GM12878 (cell line): Measurements from ENCODE around the gene CYP26C1. TPM values are rescaled to one million over a fixed set of nuclear protein-coding genes. Genes with fewer than 3 reads are reported as not detected.

ENCODE experiments used
- CTCF ChIP-seq, 3 experiments: IDR thresholded peaks in 2 of 3; conservative IDR thresholded peaks in 1 of 3; 2 replicates each; pipeline ENCODE4 v1.5.1; 2011; ENCODE audit warnings: low read depth in 3 of 3, low read length in 3 of 3, mild to moderate bottlenecking in 3 of 3, control low read depth in 2 of 3, moderate library complexity in 2 of 3, inconsistent platforms in 1 of 3, mixed read lengths in 1 of 3; ENCODE audit not compliant: control insufficient read depth in 2 of 3, insufficient read depth in 1 of 3; ENCODE audit errors: extremely low read depth in 1 of 3
- CUX1 ChIP-seq: IDR thresholded peaks from 2 replicates; pipeline ENCODE4 v1.6.1; 2012; ENCODE audit warnings: improper control_type of control experiment, low read depth, low read length; ENCODE audit not compliant: insufficient replicate concordance
- POLR2AphosphoS5 ChIP-seq: IDR thresholded peaks from 2 replicates; pipeline ENCODE4 v1.6.1; 2011; ENCODE audit warnings: mild to moderate bottlenecking, low read length, inconsistent platforms
- SMARCA5 ChIP-seq: fragments of 450-650 bp; IDR thresholded peaks from 2 replicates; pipeline ENCODE4 v1.6.1; 2017; ENCODE audit warnings: mild to moderate bottlenecking
- STAT1 ChIP-seq: fragments of 450-650 bp; conservative IDR thresholded peaks from 2 replicates; pipeline ENCODE4 v1.6.1; 2014; ENCODE audit warnings: antibody characterized with exemption, mild to moderate bottlenecking
- polyA plus RNA-seq, 11 experiments: library from polyadenylated mRNA; depleted of rRNA in 4 of 11; unstranded in 6 of 11; stranded (reverse) in 5 of 11; fragments of >200 nt; fragmentation: Nextera tagmentation in 4 of 11; fragmentation: Illumina TruSeq in 1 of 11; extraction: Ambion mirVana in 4 of 11; extraction: Trizol in 1 of 11; gene quantifications; 1 replicate in 1 of 11; 2 replicates in 10 of 11; pipeline versions ENCODE4 v1.2.1 to v1.2.3, GENCODE V29; 2011 to 2016; ENCODE audit warnings: inconsistent platforms in 2 of 11, missing spikeins in 2 of 11, low read depth in 1 of 11
- total RNA-seq, 4 experiments: library from RNA; depleted of rRNA in 3 of 4; stranded (reverse); fragments of >200 nt in 3 of 4; fragmentation: Illumina TruSeq in 1 of 4; extraction: Trizol in 1 of 4; gene quantifications; 2 replicates each; pipeline versions ENCODE4 v1.2.1 to v1.2.3, GENCODE V29; 2013 to 2021

Gene CYP26C1
- total and polyA plus RNA-seq, 10 of the 15 experiments (the other 5 are each of a cell fraction or from before 2014, with no cell fraction given), result under 0.01 to 0.08 TPM; not detected in 8

GRCh38 chr10:93054486-93054885 lies 6.1 kb upstream of the CYP26C1 start (continued):
- TF ChIP-seq CTCF (IDR thresholded peaks at IDR 0.05 in 2 of 3, conservative IDR thresholded peaks at IDR 0.05 in 1 of 3; ENCODE audit: control insufficient read depth in 2 of 3, extremely low read depth in 1 of 3, insufficient read depth in 1 of 3, low read depth in 3 of 3, low read length in 3 of 3), result no peak
- TF ChIP-seq CUX1, result no peak
- no peak for TF ChIP-seq POLR2AphosphoS5
- TF ChIP-seq SMARCA5, result no peak
- TF ChIP-seq STAT1, result no peak
- TF ChIP-seq, all 136 proteins: peak for 0
